IMR-90 (cell line): Measurements from ENCODE around the gene HSD17B8. TPM values are rescaled to one million over a fixed set of nuclear protein-coding genes. Genes with fewer than 3 reads are reported as not detected.

Source experiments
- ATAC-seq: fragments of 200-7000 bp; cut with Tn5 transposase; 2 replicates; pipeline ENCODE4 v1.9.1; 2020; ENCODE audit warnings: low read depth, mild to moderate bottlenecking, moderate library complexity
- BruUV-seq: library from RNA; stranded (reverse); fragments of 400-500 nt; replicated peaks from 2 replicates; lab custom pipeline; 2021; lab: Mats Ljungman, UMichigan
- CTCF ChIA-PET: fragments of 300-600 bp; formaldehyde crosslinking; extraction: SDS; loops from one replicate; lab custom pipeline; 2021; ENCODE audit warnings: antibody characterized with exemption; lab: Yijun Ruan, JAX
- POLR2A ChIA-PET: fragments of 300-600 bp; sonication (Branson Sonifier 250); formaldehyde crosslinking; loops from one replicate; lab custom pipeline; 2022; ENCODE audit warnings: antibody characterized with exemption; ENCODE audit not compliant: unreplicated experiment; lab: Charles Lee
- DNase-seq: peaks from one replicate; pipeline ENCODE4 v3.0.0; 2013
- H2AFZ ChIP-seq: replicated peaks from 2 replicates; pipeline ENCODE3; 2013; ENCODE audit warnings: low read length, mild to moderate bottlenecking; ENCODE audit not compliant: poor library complexity
- H2AK5ac ChIP-seq: 2 replicates; pipeline ENCODE4 v1.6.1; 2013; ENCODE audit warnings: low read depth, low read length, inconsistent platforms
- H2AK9ac ChIP-seq: replicated peaks from 2 replicates; pipeline ENCODE3; 2013; ENCODE audit warnings: mild to moderate bottlenecking, low read depth, low read length, moderate library complexity; ENCODE audit not compliant: poor library complexity
- H2BK120ac ChIP-seq: 2 replicates; pipeline ENCODE4 v1.6.1; 2013; ENCODE audit warnings: low read depth, low read length, inconsistent platforms
- H2BK15ac ChIP-seq: 3 replicates; pipeline ENCODE4 v1.6.1; 2013; ENCODE audit warnings: low read depth, low read length, inconsistent platforms
- H2BK20ac ChIP-seq: 2 replicates; pipeline ENCODE4 v1.6.1; 2013; ENCODE audit warnings: low read depth, mild to moderate bottlenecking, inconsistent platforms, low read length, moderate library complexity
- H2BK5ac ChIP-seq: 2 replicates; pipeline ENCODE4 v1.6.1; 2013; ENCODE audit warnings: mild to moderate bottlenecking, low read depth, low read length, inconsistent platforms; ENCODE audit not compliant: poor library complexity, severe bottlenecking
- H3K14ac ChIP-seq: replicated peaks from 2 replicates; pipeline ENCODE4 v1.6.1; 2013; ENCODE audit warnings: low read depth, low read length, inconsistent platforms
- H3K18ac ChIP-seq: 2 replicates; pipeline ENCODE4 v1.6.1; 2013; ENCODE audit warnings: low read depth, low read length, control low read depth
- H3K23ac ChIP-seq: 2 replicates; pipeline ENCODE4 v1.6.1; 2013; ENCODE audit warnings: low read depth, low read length, inconsistent platforms
- H3K27ac ChIP-seq: 2 replicates; pipeline ENCODE4 v1.5.1; 2013; ENCODE audit warnings: mild to moderate bottlenecking, control low read depth, low read length; ENCODE audit not compliant: insufficient read depth
- H3K27me3 ChIP-seq: 2 replicates; pipeline ENCODE4 v1.6.1; 2013; ENCODE audit warnings: low read length; ENCODE audit not compliant: control insufficient read depth, insufficient read depth
- H3K36me3 ChIP-seq: 2 replicates; pipeline ENCODE4 v1.6.1; 2013; ENCODE audit warnings: low read length, mixed read lengths; ENCODE audit not compliant: control insufficient read depth, insufficient read depth
- H3K4ac ChIP-seq: 2 replicates; pipeline ENCODE4 v1.6.1; 2013; ENCODE audit warnings: low read depth, low read length, inconsistent platforms
- H3K4me1 ChIP-seq: 2 replicates; pipeline ENCODE4 v1.6.1; 2013; ENCODE audit warnings: low read length, mixed read lengths; ENCODE audit not compliant: control insufficient read depth, insufficient read depth
- H3K4me2 ChIP-seq: 2 replicates; pipeline ENCODE4 v1.6.1; 2013; ENCODE audit warnings: low read depth, mild to moderate bottlenecking, control low read depth, low read length, moderate library complexity
- H3K4me3 ChIP-seq: 2 replicates; pipeline ENCODE4 v1.5.1; 2013; ENCODE audit warnings: low read depth, mild to moderate bottlenecking, control low read depth, low read length, moderate library complexity; ENCODE audit not compliant: insufficient read depth
- H3K56ac ChIP-seq: 2 replicates; pipeline ENCODE4 v1.6.1; 2013; ENCODE audit warnings: low read length, inconsistent platforms; ENCODE audit not compliant: insufficient read depth; ENCODE audit errors: extremely low read depth
- H3K79me1 ChIP-seq, 2 experiments: 2 replicates each; pipeline ENCODE4 v1.6.1; 2013; ENCODE audit warnings: low read length in 2 of 2, inconsistent platforms in 1 of 2, low read depth in 1 of 2
- H3K9ac ChIP-seq: 2 replicates; pipeline ENCODE4 v1.6.1; 2013; ENCODE audit warnings: low read depth, low read length, control low read depth
- H3K9me1 ChIP-seq: 2 replicates; pipeline ENCODE4 v1.6.1; 2013; ENCODE audit warnings: low read length, inconsistent platforms; ENCODE audit not compliant: insufficient read depth
- H3K9me3 ChIP-seq: 2 replicates; pipeline ENCODE4 v1.6.1; 2013; ENCODE audit warnings: low read length; ENCODE audit not compliant: control insufficient read depth, insufficient read depth
- H4K20me1 ChIP-seq: 2 replicates; pipeline ENCODE4 v1.6.1; 2013; ENCODE audit warnings: low read length, inconsistent platforms; ENCODE audit not compliant: insufficient read depth
- H4K5ac ChIP-seq: 2 replicates; pipeline ENCODE4 v1.6.1; 2013; ENCODE audit warnings: mild to moderate bottlenecking, low read depth, low read length, control low read depth
- H4K8ac ChIP-seq, 2 experiments: 2 replicates each; pipeline ENCODE4 v1.6.1; 2013; ENCODE audit warnings: low read depth in 2 of 2, low read length in 2 of 2, control low read depth in 1 of 2, inconsistent platforms in 1 of 2
- H4K91ac ChIP-seq: 2 replicates; pipeline ENCODE4 v1.6.1; 2013; ENCODE audit warnings: low read depth, low read length, inconsistent platforms; ENCODE audit not compliant: insufficient read depth
- BHLHE40 ChIP-seq: fragments of 150-350 bp; IDR thresholded peaks from 2 replicates; pipeline ENCODE4 v1.6.1; 2016; ENCODE audit warnings: mild to moderate bottlenecking, low read depth, low read length
- CEBPB ChIP-seq: IDR thresholded peaks from 2 replicates; pipeline ENCODE4 v1.6.1; 2012; ENCODE audit warnings: low read depth, low read length, improper control_type of control experiment
- CHD1 ChIP-seq: IDR thresholded peaks from 2 replicates; pipeline ENCODE4 v1.6.1; 2012; ENCODE audit warnings: low read depth, low read length, improper control_type of control experiment
- CTCF ChIP-seq: conservative IDR thresholded peaks from 2 replicates; pipeline ENCODE4 v1.5.1; 2012; ENCODE audit warnings: mild to moderate bottlenecking, low read depth, low read length, improper control_type of control experiment
- ELK1 ChIP-seq: fragments of 150-350 bp; IDR thresholded peaks from 2 replicates; pipeline ENCODE4 v1.6.1; 2016; ENCODE audit warnings: low read depth, mild to moderate bottlenecking, low read length, moderate library complexity, borderline replicate concordance
- FOS ChIP-seq: fragments of 150-350 bp; IDR thresholded peaks from 2 replicates; pipeline ENCODE4 v1.6.1; 2016; ENCODE audit warnings: low read depth, low read length
- MAFK ChIP-seq: IDR thresholded peaks from 2 replicates; pipeline ENCODE4 v1.6.1; 2012; ENCODE audit warnings: low read depth, low read length, improper control_type of control experiment
- MAZ ChIP-seq: IDR thresholded peaks from 2 replicates; pipeline ENCODE4 v1.6.1; 2012; ENCODE audit warnings: low read depth, mild to moderate bottlenecking, low read length, improper control_type of control experiment, moderate library complexity, borderline replicate concordance
- MXI1 ChIP-seq: IDR thresholded peaks from 2 replicates; pipeline ENCODE4 v1.6.1; 2012; ENCODE audit warnings: low read depth, mild to moderate bottlenecking, low read length, moderate library complexity, borderline replicate concordance
- NFE2L2 ChIP-seq: fragments of 150-350 bp; IDR thresholded peaks from 2 replicates; pipeline ENCODE4 v1.6.1; 2016; ENCODE audit warnings: low read depth, mild to moderate bottlenecking, low read length
- POLR2A ChIP-seq: IDR thresholded peaks from 2 replicates; pipeline ENCODE4 v1.6.1; 2012; ENCODE audit warnings: mild to moderate bottlenecking, low read depth, low read length
- RAD21 ChIP-seq: IDR thresholded peaks from 2 replicates; pipeline ENCODE4 v1.6.1; 2012; ENCODE audit warnings: low read length, improper control_type of control experiment
- RCOR1 ChIP-seq: IDR thresholded peaks from 2 replicates; pipeline ENCODE4 v1.6.1; 2012; ENCODE audit warnings: mild to moderate bottlenecking, low read length, improper control_type of control experiment; ENCODE audit not compliant: insufficient replicate concordance
- RFX5 ChIP-seq: IDR thresholded peaks from 2 replicates; pipeline ENCODE4 v1.8.0; 2012; ENCODE audit warnings: low read depth, mild to moderate bottlenecking, low read length, moderate library complexity
- SMC3 ChIP-seq: fragments of 150-350 bp; IDR thresholded peaks from 2 replicates; pipeline ENCODE4 v1.6.1; 2016; ENCODE audit warnings: low read depth, mild to moderate bottlenecking, antibody characterized with exemption, low read length, moderate library complexity
- WGBS, 2 experiments: methylation state at CpG; one replicate each; pipeline versions ENCODE4 v1.1.5 to v1.1.7; 2013; ENCODE audit warnings: missing lambda C conversion rate in 2 of 2; ENCODE audit not compliant: insufficient read length in 1 of 2; ENCODE audit errors: extremely low coverage in 2 of 2; 5-methylcytosine and 5-hydroxymethylcytosine counted together
- dilution Hi-C: fragments of 300-500 bp; cut with HindIII; formaldehyde crosslinking; loops from one replicate; pipeline ENCODE4 v1.14.3; 2018; ENCODE audit warnings: low sequenced_read_pairs; ENCODE audit not compliant: unreplicated experiment
- in situ Hi-C: fragments of 300-500 bp; cut with MboI; formaldehyde crosslinking; loops from 3 replicates; pipeline ENCODE4 v1.14.3; 2019; ENCODE audit warnings: low sequenced_read_pairs, inconsistent platforms, mixed read lengths
- intact Hi-C: fragments of 100-400 bp; cut with micrococcal nuclease; formaldehyde crosslinking; loops from 2 replicates; pipeline ENCODE4 v1.10.0; 2022
- polyA plus RNA-seq, 3 experiments: library from polyadenylated mRNA; depleted of rRNA; stranded (reverse); fragments of >200 nt; gene quantifications; 2 replicates each; pipeline ENCODE4 v1.2.3, GENCODE V29; 2012; ENCODE audit warnings: low replicate concordance in 1 of 3
- total RNA-seq: library from RNA; depleted of rRNA; stranded (reverse); fragments of >200 nt; gene quantifications from 2 replicates; pipeline ENCODE4 v1.2.3, GENCODE V29; 2012
- TF ChIP-seq, protein P1 (sequence below): fragments of 150-350 bp; IDR thresholded peaks from 2 replicates; pipeline ENCODE4 v1.6.1; 2017; ENCODE audit warnings: mild to moderate bottlenecking, antibody characterized with exemption, low read length, low read depth

The HSD17B8 gene
- total and polyA plus RNA-seq, 2 of the 4 experiments (the other 2 are of a cell fraction), result 1.6 to 4.3 TPM

DNA sequence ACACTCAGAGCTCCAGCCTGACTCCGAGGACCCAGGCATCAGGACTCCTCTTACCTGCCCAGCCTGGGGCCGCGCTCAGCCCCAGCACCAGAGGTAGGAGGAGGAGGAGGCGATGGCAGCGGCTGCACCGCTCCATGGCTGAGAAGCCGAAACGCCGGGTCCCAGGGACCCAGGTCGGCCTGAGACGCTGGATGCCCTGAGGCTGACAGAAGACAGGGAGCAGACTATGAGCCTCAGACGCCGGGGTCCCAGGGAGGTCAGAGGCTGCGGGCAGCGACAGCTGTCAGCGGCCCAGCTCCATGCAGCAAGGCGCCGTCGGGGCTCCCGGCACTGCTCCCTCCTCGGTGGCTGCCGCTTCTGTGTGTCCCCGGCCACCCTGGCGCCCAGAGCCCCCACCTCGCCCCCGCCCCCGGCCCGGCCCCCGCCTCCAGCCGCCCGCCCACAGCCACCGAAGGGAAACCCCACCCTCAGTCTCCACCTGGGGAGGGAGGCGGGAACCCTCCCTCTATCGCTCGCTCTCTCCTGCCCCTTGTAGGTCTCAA, 12.3 kb upstream of the HSD17B8 start, which contains the start of gene COL11A2:
COL11A2 (minus strand) TSS at position 363 of the 542 bp plus-strand sequence; CDS start at position 136, 227 bp downstream.
- peaks cover 4% of the 10 kb centered on the region for H3K9me1 ChIP-seq
- H3K56ac ChIP-seq, result no peak within 1 kb of the TSS
- peak within 1 kb of the TSS; percentile 42 for H2AK9ac ChIP-seq
- no peak within 1 kb of the TSS; the same call in 1 of the 2 replicates for H3K27ac ChIP-seq
- no peak within 1 kb of the TSS for H2BK15ac ChIP-seq
- H3K14ac ChIP-seq, result no peak within 1 kb of the TSS
- ChIA-PET POLR2A (no interaction called here), CTCF (no interaction called here)
- H3K36me3 ChIP-seq, result peaks cover 25% of the 10 kb centered on the region
- no peak within 1 kb of the TSS for H3K23ac ChIP-seq
- no peak within 1 kb of the TSS for H2BK5ac ChIP-seq
- H3K4ac ChIP-seq, result no peak within 1 kb of the TSS; the same call in 1 of the 2 replicates
- no peak within 1 kb of the TSS for H4K91ac ChIP-seq
- H4K8ac ChIP-seq, result no peak within 1 kb of the TSS
- H3K79me1 ChIP-seq, result peaks cover 5 to 20% of the 10 kb centered on the region in 2 experiments; a peak in 3 of 4 replicates
- peak within 1 kb of the TSS; percentile 43 for H3K4me3 ChIP-seq
- no peak within 1 kb of the TSS for H2BK20ac ChIP-seq
- H3K9me3 ChIP-seq, result no peaks in the 10 kb centered on the region
- BruUV-seq, result no TSS peak
- no peak within 1 kb of the TSS; the same call in 1 of the 2 replicates for H3K18ac ChIP-seq
- no peak for DNase-seq
- H2BK120ac ChIP-seq, result no peak within 1 kb of the TSS
- no peak for ATAC-seq
- H4K20me1 ChIP-seq, result peaks cover 9% of the 10 kb centered on the region; the same call in 1 of the 2 replicates
- in situ Hi-C loops, result no loop called here
- 27% methylated on average over 10 of the region's 35 CpGs; no CpG with 5 or more reads in 1 of the 2 experiments for WGBS, 2 experiments
- intact Hi-C loops, result no loop called here
- peaks cover 2% of the 10 kb centered on the region; the same call in 1 of the 2 replicates for H3K4me1 ChIP-seq
- no peak within 1 kb of the TSS for H4K5ac ChIP-seq
- peak within 1 kb of the TSS; percentile 85 for H3K4me2 ChIP-seq
- no peak for TF ChIP-seq CEBPB
- no peak for TF ChIP-seq RCOR1
- TF ChIP-seq BHLHE40, result no peak
- TF ChIP-seq POLR2A, result no peak
- no peak for TF ChIP-seq ELK1
- no peak for TF ChIP-seq CTCF
- no peak for TF ChIP-seq RAD21
- no peak for TF ChIP-seq RFX5
- no peak for TF ChIP-seq CHD1
- TF ChIP-seq NFE2L2, result no peak
- TF ChIP-seq FOS, result no peak
- no peak for TF ChIP-seq SMC3
- TF ChIP-seq, protein P1, sequence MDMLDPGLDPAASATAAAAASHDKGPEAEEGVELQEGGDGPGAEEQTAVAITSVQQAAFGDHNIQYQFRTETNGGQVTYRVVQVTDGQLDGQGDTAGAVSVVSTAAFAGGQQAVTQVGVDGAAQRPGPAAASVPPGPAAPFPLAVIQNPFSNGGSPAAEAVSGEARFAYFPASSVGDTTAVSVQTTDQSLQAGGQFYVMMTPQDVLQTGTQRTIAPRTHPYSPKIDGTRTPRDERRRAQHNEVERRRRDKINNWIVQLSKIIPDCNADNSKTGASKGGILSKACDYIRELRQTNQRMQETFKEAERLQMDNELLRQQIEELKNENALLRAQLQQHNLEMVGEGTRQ, result no peak
- TF ChIP-seq MXI1, result no peak
- no peak for TF ChIP-seq MAFK
- TF ChIP-seq MAZ, result no peak
- H2AFZ ChIP-seq, result peak within 1 kb of the TSS; percentile 51
- dilution Hi-C loops, result no loop called here
- H3K9ac ChIP-seq, result peak within 1 kb of the TSS; percentile 55
- peaks cover 43% of the 10 kb centered on the region for H3K27me3 ChIP-seq
- H2AK5ac ChIP-seq, result no peak within 1 kb of the TSS
